Esophagus squamous epithelium (tissue), 5 donors: ENCODE data around the gene MOAP1. TPM values are rescaled to one million over a fixed set of nuclear protein-coding genes. Genes with fewer than 3 reads are reported as not detected.
A peak's percentile ranks its signal among the peaks of the same experiment; 100 is the strongest.

ENCODE experiments used
- DNase-seq: peaks from one replicate; lab custom pipeline; 2025; lab: John Stamatoyannopoulos, UW
- H3K27ac ChIP-seq, 4 donors: fragments of 200-600 bp; sonication (generic); one replicate each; pipeline ENCODE4 v1.5.1; 2016 to 2019; ENCODE audit warnings: mild to moderate bottlenecking in 1 of 4
- H3K27me3 ChIP-seq, 4 donors: fragments of 200-600 bp; sonication (generic); 1 replicate in 3 of 4; 2 replicates in 1 of 4; pipeline versions ENCODE4 v1.5.1 to v1.6.0; 2017 to 2021; ENCODE audit warnings: antibody characterized with exemption in 1 of 4
- H3K36me3 ChIP-seq, 3 donors: fragments of 200-600 bp; sonication (generic); one replicate each; pipeline ENCODE4 v1.5.1; 2016 to 2019
- H3K4me1 ChIP-seq, 3 donors: fragments of 200-600 bp; sonication (generic); one replicate each; pipeline ENCODE4 v1.5.1; 2017 to 2019
- H3K4me3 ChIP-seq, 4 donors: fragments of 200-600 bp; sonication (generic); 1 replicate in 3 of 4; 2 replicates in 1 of 4; pipeline ENCODE4 v1.5.1; 2016 to 2019; ENCODE audit warnings: mild to moderate bottlenecking in 2 of 4, moderate library complexity in 1 of 4
- H3K9me3 ChIP-seq, 3 donors: fragments of 200-600 bp; sonication (generic); one replicate each; pipeline ENCODE4 v1.5.1; 2016 to 2019
- POLR2A ChIP-seq, 4 donors: fragments of 450-650 bp; IDR thresholded peaks; one replicate each; pipeline ENCODE4 v1.6.1; 2017; ENCODE audit warnings: antibody characterized with exemption in 4 of 4, mild to moderate bottlenecking in 4 of 4, moderate library complexity in 3 of 4
- WGBS, 2 donors: methylation state at CpG; one replicate each; pipeline ENCODE4 v1.1.5; 2018; 5-methylcytosine and 5-hydroxymethylcytosine counted together
- intact Hi-C: fragments of 100-400 bp; cut with DNase I; formaldehyde crosslinking; loops from one replicate; pipeline ENCODE4 v1.15.0; 2022
- total RNA-seq, 4 donors: library from RNA; depleted of rRNA; stranded (reverse); fragments of >200 nt; gene quantifications; one replicate each; pipeline ENCODE4 v1.1.0, GENCODE V29; 2016
- TF ChIP-seq, protein P1 (sequence below), 6 experiments: fragments of 450-650 bp in 4 of 6; fragments of 200-600 bp in 2 of 6; sonication (generic) in 2 of 6; IDR thresholded peaks; one replicate each; pipeline ENCODE4 v1.5.1; 2016 to 2019; ENCODE audit warnings: antibody characterized with exemption in 6 of 6, mild to moderate bottlenecking in 4 of 6, moderate library complexity in 4 of 6
- donor health status: DM: yes; HTN: yes; CAD: no.

The MOAP1 gene
- total RNA-seq, 4 donors from 2014 or later = 4.9 to 28.8 (median 11.5) TPM

DNA sequence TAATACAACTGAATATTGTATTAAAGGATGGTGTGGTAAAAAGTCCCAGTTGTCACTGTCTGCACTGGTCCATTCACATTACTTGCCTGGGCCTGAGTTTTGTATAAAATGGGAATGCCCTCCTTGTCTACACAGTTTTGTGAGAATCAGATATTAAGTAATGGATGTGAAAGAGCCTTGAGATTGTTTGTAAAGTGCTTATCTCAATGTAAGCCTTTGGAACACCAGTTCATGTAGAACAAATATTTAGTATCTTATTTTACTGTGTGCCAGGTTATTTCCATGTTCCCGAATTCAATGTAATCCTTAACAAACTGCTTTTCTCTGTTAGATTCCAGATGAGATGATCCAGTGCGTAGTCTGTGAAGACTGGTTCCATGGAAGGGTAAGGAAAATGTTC is 29.9 kb upstream of the MOAP1 start:
- no peaks in the 10 kb centered on the region for H3K27me3 ChIP-seq
- H3K4me1 ChIP-seq = peaks cover 0 to 4% (median 0%) of the 10 kb centered on the region in 3 donors
- no peak overlapping the region for H3K4me3 ChIP-seq
- H3K9me3 ChIP-seq = no peaks in the 10 kb centered on the region
- peaks cover 0 to 97% (median 7%) of the 10 kb centered on the region in 3 donors for H3K36me3 ChIP-seq
- no peak overlapping the region for H3K27ac ChIP-seq
- intact Hi-C loops = no loop called here
- DNase-seq = no peak
- no peak for TF ChIP-seq POLR2A (IDR thresholded peaks at IDR 0.05)
- TF ChIP-seq, protein P1, sequence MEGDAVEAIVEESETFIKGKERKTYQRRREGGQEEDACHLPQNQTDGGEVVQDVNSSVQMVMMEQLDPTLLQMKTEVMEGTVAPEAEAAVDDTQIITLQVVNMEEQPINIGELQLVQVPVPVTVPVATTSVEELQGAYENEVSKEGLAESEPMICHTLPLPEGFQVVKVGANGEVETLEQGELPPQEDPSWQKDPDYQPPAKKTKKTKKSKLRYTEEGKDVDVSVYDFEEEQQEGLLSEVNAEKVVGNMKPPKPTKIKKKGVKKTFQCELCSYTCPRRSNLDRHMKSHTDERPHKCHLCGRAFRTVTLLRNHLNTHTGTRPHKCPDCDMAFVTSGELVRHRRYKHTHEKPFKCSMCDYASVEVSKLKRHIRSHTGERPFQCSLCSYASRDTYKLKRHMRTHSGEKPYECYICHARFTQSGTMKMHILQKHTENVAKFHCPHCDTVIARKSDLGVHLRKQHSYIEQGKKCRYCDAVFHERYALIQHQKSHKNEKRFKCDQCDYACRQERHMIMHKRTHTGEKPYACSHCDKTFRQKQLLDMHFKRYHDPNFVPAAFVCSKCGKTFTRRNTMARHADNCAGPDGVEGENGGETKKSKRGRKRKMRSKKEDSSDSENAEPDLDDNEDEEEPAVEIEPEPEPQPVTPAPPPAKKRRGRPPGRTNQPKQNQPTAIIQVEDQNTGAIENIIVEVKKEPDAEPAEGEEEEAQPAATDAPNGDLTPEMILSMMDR (IDR thresholded peaks at IDR 0.05) = no peak
- 77 to 92% methylated on average over 2 of the region's 2 CpGs for WGBS, 2 donors

DNA sequence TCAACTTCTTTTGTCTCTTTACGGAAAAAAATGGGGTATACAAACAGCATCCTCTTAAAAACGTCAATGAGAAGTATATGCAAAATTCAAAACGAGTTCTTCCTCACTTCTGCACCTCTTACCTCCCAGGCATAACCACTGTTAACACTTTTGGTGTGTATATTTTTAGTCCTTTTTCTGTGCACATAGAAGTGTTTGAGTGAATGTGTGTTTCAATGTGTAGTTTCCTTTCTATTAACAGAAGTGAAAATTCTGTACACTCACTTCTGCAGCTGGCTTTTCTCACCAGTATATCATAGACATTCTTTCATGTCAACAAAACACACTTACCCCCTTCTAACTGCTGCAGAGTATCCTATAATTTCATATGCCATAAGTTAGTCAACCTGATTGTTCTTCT is 27.7 kb upstream of the MOAP1 start:
- no peak for DNase-seq
- intact Hi-C loops = no loop called here
- 62 to 81% methylated on average over 3 of the region's 3 CpGs for WGBS, 2 donors
- Histone ChIP-seq H3K9me3 (no peaks in the 10 kb centered on the region), H3K36me3 (peaks cover 0 to 76% (median 7%) of the 10 kb centered on the region in 3 donors), H3K4me3 (no peak overlapping the region), H3K27ac (no peak overlapping the region), H3K27me3 (no peaks in the 10 kb centered on the region), H3K4me1 (peaks cover 0 to 26% (median 11%) of the 10 kb centered on the region in 3 donors)
- TF ChIP-seq, protein P1 (IDR thresholded peaks at IDR 0.05) = no peak
- no peak for TF ChIP-seq POLR2A (IDR thresholded peaks at IDR 0.05)

DNA sequence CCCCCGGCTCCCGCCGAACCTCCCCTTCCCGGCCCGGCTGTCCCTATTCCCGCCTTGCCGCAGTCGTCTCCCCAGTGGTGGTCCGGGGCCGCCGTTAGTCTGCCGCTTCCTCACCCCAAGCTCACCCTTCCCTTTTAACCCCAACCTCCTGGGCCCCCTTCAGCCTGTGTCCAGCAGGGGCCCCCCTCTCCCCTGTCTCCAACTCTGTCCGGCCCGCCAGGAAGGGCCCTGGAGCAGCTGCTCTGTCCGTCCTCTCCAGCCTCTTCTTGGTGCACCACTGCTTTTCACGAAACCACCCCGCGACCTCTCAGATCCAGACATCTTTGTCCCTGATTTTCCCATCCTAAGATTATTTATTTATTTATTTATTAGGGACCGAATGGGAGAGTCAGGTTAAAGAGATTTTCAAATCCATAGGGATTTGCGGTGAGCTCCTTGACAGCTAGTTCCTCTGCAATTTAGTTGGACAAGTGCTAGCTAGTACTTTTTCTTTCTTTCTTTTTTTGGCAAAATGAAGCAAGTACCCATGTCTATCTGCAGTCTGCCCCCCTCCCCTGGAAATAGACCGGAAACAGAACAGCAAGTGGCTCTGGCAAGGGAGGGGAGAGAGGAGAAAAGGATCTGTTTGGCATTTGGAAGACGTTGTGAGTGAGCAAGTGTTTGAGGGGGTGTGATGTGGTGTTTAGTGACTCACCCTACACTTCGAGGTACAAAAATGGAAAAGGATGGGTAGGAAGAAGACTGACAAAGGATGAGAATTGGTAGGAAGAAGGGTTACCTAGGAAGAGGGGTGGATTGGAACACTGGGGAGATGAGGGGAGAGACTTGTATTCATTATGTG is 23.0 kb upstream of the MOAP1 start:
- H3K27me3 ChIP-seq = no peaks in the 10 kb centered on the region
- H3K27ac ChIP-seq = peak overlapping the region; percentile 82 to 95 (median 90)
- H3K4me3 ChIP-seq = peak overlapping the region; percentile 83 to 98 (median 94)
- H3K36me3 ChIP-seq = peaks cover 0 to 29% (median 0%) of the 10 kb centered on the region in 3 donors
- no peak for DNase-seq
- no peaks in the 10 kb centered on the region for H3K9me3 ChIP-seq
- H3K4me1 ChIP-seq = peaks cover 0 to 52% (median 18%) of the 10 kb centered on the region in 3 donors
- WGBS, 2 donors = 0 to 2% methylated on average over 17 to 23 of the region's 23 CpGs
- no peak for TF ChIP-seq POLR2A (IDR thresholded peaks at IDR 0.05)
- TF ChIP-seq, protein P1 (IDR thresholded peaks at IDR 0.05) = peak in 1 of 6 experiments; percentile 10
- intact Hi-C loops = no loop called here

DNA sequence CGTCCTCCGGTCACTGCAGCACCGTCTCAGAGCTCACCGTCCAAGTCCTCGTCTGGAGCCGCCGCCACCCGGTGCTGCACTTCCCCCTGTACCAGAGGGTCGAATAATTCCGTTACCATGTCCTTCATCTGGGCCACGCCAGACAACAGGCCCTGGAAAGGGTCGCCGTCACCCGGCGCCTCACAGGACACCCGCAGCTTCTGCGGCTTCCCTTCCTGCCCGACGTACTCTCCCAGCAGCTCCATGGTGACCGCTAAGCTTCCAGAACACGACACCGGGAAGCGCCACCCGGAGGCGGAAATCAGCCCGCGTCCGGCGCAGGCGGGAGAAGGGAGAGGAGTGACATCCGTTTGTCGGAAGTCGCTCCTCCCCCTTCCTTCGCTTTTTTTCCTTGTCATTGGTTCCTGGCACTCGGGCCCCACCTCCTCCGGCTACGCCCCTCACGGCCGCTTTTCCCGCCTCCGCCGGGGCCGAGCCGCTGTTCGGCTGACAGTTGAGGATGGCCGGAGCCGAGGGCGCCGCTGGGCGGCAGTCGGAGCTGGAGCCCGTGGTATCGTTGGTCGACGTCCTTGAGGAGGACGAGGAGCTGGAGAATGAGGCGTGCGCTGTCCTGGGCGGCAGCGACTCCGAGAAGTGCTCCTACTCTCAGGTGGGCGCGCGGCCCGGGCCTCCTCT is 22.2 kb upstream of the MOAP1 start, which contains the start of the genes GON7 and UBR7:
Gene GON7, minus strand, starts transcription at position 273 of the 675 bp plus-strand sequence. Its CDS starts 28 bp downstream, at position 245.
Gene UBR7, plus strand, starts transcription at position 464 of the 675 bp plus-strand sequence. Its CDS starts 36 bp downstream, at position 500.
- Histone ChIP-seq H3K27ac (peak within 1 kb of the TSS; percentile 82 to 95 (median 90)), H3K27me3 (no peaks in the 10 kb centered on the region), H3K9me3 (no peaks in the 10 kb centered on the region), H3K4me1 (peaks cover 0 to 52% (median 18%) of the 10 kb centered on the region in 3 donors), H3K4me3 (peak within 1 kb of the TSS; percentile 83 to 98 (median 94)), H3K36me3 (peaks cover 0 to 21% (median 0%) of the 10 kb centered on the region in 3 donors)
- intact Hi-C loops = no loop called here
- TF ChIP-seq, protein P1 (IDR thresholded peaks at IDR 0.05) = peak in 5 of 6 experiments; percentile 6 to 42 (median 20)
- peak in 3 of 4 donors; percentile 23 to 66 (median 31) for TF ChIP-seq POLR2A (IDR thresholded peaks at IDR 0.05)
- 0% methylated on average over 12 to 34 of the region's 65 CpGs for WGBS, 2 donors
- DNase-seq = peak; percentile 63
